HG03159 (cell line): ENCODE data around the gene TSG101.

Experiments used
- ATAC-seq: cut with Tn5 transposase; IDR thresholded peaks from one replicate; pipeline ENCODE4 v1.9.1; 2021; ENCODE audit warnings: mild to moderate bottlenecking, moderate library complexity; ENCODE audit not compliant: unreplicated experiment

The TSG101 gene

GRCh38 chr11:18493310-18493709 lies 33.4 kb downstream of the TSG101 start:
- no peak for ATAC-seq

GRCh38 chr11:18492888-18493287 lies 33.9 kb downstream of the TSG101 start:
- ATAC-seq: no peak

- ATAC-seq: no peak
These were observed 34.8 kb downstream of the TSG101 start for GRCh38 chr11:18491924-18492323.

DNA sequence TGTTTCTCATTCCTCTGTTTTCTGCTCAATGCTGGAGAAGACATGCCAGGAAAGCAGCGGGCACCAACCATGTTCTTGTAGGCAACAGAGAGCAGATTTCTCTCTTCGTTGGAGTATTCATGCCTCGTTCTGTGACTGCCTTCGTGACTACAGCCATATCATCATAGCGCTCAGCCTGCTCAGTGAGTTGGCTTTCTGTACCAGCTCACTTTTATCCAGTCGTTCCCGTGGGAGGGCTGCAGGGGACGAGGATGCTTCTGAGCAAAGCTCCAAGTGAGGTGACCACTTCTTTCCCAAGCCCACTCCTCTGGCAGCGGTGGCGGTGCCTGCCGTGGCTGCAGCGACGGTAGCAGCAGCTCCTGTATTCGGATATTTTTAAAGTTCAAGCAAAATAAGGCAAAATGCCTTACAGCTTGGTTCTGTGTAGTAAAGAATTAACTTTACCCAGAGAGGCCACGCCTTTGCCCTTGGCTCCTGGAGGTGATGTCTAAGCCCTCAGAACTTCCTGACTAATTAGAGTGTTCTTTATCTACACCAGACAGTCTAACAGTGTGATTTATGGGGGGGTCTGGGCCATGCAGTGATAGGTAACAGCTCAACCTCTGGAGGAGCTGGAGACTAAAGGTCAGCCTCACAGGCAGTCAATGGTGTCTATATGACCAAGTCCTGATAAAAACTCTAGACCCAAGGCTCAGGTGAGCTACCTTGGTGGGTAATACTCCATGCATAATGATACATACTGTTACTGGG lies 35.8 kb downstream of the TSG101 start:
- no peak for ATAC-seq

GRCh38 chr11:18490319-18490718 lies 36.4 kb downstream of the TSG101 start:
- ATAC-seq: no peak

DNA sequence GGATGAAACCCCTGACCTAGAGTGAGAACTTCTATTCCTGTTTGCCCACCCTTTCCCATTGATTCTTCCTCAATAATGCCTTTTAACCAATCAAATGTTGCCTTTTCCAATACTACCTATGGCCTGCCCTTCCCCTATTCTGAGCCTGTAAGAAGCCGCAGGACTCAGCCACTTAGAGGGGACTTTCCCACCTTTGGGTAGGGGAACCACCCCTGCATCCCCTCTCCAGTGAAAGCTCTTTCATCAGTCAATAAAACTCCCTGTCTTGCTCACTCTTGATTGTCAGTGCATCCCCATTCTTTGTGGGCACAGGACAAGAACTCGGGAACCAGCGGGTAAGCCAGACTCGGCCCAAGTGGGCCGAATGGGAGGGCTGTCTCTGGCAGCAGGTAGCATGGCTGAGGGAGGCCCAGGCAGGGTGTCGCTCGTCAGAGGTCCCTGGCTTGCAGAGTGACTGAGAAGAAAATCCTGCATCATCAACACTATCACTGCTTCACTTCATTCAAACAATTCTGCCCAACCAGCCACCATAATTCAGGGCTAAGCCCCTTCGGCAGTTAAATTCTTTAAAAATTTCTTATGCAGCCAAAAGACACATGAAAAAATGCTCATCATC lies 40.7 kb downstream of the TSG101 start:
- no peak for ATAC-seq

- no peak for ATAC-seq
These were observed 47.7 kb downstream of the TSG101 start for GRCh38 chr11:18479063-18479462.

DNA sequence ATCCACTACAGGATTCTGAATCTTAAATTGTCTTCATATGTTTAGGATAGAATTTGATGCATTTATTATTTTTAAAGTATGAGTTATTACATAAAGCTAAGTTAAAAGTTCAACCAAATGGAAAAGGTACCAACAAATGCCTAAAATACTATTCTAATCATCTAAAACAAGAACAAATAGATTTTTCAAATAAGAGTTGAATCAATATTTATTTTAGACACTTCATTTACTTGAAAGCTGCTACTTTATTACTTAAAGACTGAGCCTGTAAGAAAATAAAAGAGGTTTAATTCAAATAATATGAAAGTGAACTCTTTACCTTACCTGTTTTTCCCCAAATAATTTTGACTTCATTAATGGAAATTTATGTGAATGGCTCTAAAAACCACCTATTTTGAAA lies 54.2 kb downstream of the TSG101 start:
- ATAC-seq: no peak

DNA sequence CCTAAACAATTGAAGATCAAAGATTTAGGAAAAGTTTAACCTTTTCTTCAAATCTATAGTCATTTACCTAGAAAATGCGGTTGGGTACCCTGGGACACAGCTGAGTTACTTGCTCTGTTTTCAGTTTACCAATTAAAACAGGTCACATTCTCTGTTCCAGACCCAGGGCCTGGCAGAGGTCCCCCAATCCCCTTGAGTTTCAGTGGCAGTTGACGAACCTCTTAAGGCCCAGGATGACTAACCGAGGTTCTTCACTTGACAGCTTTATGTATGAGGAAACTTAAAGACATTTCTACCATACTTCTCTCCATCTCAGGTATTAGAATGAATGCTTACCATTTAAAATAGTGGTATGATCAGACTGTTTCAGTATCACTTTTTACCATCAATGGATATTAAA lies 54.7 kb downstream of the TSG101 start:
- ATAC-seq: no peak

- ATAC-seq: no peak
These were observed 57.8 kb downstream of the TSG101 start for GRCh38 chr11:18468961-18469360.

- ATAC-seq: no peak
These were observed 58.7 kb downstream of the TSG101 start for GRCh38 chr11:18468059-18468458.

- ATAC-seq: no peak
These were observed 60.3 kb downstream of the TSG101 start for GRCh38 chr11:18466402-18466801.

GRCh38 chr11:18463439-18463838 lies 63.3 kb downstream of the TSG101 start:
- no peak for ATAC-seq

DNA sequence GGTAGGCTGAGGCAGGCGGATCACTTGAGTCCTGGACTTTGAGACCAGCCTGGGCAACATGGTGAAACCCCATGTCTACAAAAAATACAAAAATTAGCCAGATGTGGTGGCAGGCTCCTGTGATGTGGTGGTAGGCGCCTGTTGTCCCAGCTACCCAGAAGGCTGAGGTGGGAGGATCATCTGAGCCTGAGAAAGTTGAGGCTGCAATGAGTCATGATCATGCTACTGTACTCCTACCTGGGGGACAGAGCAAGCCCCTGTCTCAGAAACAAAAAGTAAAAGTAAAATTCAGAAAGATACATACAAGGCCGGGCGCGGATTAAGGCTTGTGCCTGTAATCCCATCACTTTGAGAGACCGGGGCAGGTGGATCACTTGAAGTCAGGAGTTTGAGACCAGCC lies 64.8 kb downstream of the TSG101 start:
- ATAC-seq: no peak

DNA sequence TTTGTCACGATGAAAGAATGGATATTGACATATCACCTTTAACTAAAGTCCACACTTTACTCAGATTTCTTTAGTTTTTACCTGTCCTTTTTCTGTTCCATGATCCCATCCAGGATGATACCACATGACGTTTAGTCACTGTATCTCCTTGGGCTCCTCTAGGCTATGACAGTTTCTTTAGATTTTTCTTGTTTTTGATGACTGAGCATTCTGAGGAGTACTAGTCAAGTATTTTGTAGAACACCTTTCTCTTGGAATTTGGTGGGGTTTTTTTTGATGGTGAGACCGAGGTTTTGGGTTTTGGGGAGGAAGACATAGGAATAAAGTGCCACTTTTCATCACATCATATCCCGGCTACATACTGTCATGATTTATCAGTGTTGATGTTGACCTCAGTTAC lies 67.1 kb downstream of the TSG101 start:
- no peak for ATAC-seq

- no peak for ATAC-seq
These were observed 69.3 kb downstream of the TSG101 start for GRCh38 chr11:18457450-18457849.

- ATAC-seq: no peak
These were observed 70.9 kb downstream of the TSG101 start, which contains the start of gene LDHAL6A for GRCh38 chr11:18455686-18456372. Gene LDHAL6A, plus strand, starts transcription at chr11:18455856. Its CDS starts 825 bp downstream, at chr11:18456681.

GRCh38 chr11:18452927-18453326 lies 73.8 kb downstream of the TSG101 start:
- ATAC-seq: no peak

GRCh38 chr11:18449251-18449650 lies 77.5 kb downstream of the TSG101 start:
- no peak for ATAC-seq

- no peak for ATAC-seq
These were observed 88.1 kb downstream of the TSG101 start for GRCh38 chr11:18438691-18439090.
